NT2/D1 (cell line): ENCODE measurements around the gene RAB3C.

Experiments
- SUZ12 ChIP-seq: IDR thresholded peaks from 2 replicates; pipeline ENCODE4 v1.6.1; 2011; ENCODE audit not compliant: insufficient read length, insufficient read depth; ENCODE audit errors: extremely low read depth
- YY1 ChIP-seq: IDR thresholded peaks from 2 replicates; pipeline ENCODE4 v1.6.1; 2011; ENCODE audit not compliant: insufficient read length, insufficient read depth
- ZNF274 ChIP-seq: IDR thresholded peaks from 2 replicates; pipeline ENCODE4 v1.6.1; 2011; ENCODE audit warnings: mild to moderate bottlenecking, low read depth, low read length

- TF ChIP-seq YY1, result no peak
- no peak for TF ChIP-seq SUZ12
- no peak for TF ChIP-seq ZNF274
Measured at GRCh38 chr5:58795327-58795726, 212.5 kb downstream of the RAB3C start.
